Glutamatergic neuron (in vitro differentiated cells): ENCODE data around the gene LRP1B. TPM values are rescaled to one million over a fixed set of nuclear protein-coding genes. Genes with fewer than 3 reads are reported as not detected.

ENCODE experiments used
- DNase-seq: peaks from one replicate; pipeline ENCODE4 v3.0.0; 2022
- H3K27ac Mint-ChIP-seq: one replicate; pipeline ENCODE4 v1.8.0; 2020; ENCODE audit warnings: mild to moderate bottlenecking, mixed read lengths, inconsistent platforms; ENCODE audit not compliant: unreplicated experiment
- H3K27me3 Mint-ChIP-seq: one replicate; pipeline ENCODE4 v1.8.0; 2020; ENCODE audit warnings: mild to moderate bottlenecking, moderate library complexity, mixed read lengths, inconsistent platforms; ENCODE audit not compliant: unreplicated experiment
- H3K36me3 Mint-ChIP-seq: one replicate; pipeline ENCODE4 v1.8.0; 2020; ENCODE audit warnings: mild to moderate bottlenecking, mixed read lengths, inconsistent platforms; ENCODE audit not compliant: unreplicated experiment
- H3K4me1 Mint-ChIP-seq: one replicate; pipeline ENCODE4 v1.8.0; 2020; ENCODE audit warnings: mild to moderate bottlenecking, low read depth, mixed read lengths, inconsistent platforms; ENCODE audit not compliant: unreplicated experiment
- H3K4me3 Mint-ChIP-seq: one replicate; pipeline ENCODE4 v1.8.0; 2020; ENCODE audit warnings: mild to moderate bottlenecking, mixed read lengths, inconsistent platforms; ENCODE audit not compliant: unreplicated experiment
- H3K9me3 Mint-ChIP-seq: one replicate; pipeline ENCODE4 v1.8.0; 2020; ENCODE audit warnings: mild to moderate bottlenecking, moderate library complexity, mixed read lengths, inconsistent platforms; ENCODE audit not compliant: unreplicated experiment
- CTCF ChIP-seq: fragments of 200-600 bp; sonication (generic); IDR thresholded peaks from one replicate; pipeline ENCODE4 v1.5.0; 2021; ENCODE audit not compliant: partially characterized antibody, unreplicated experiment
- total RNA-seq: library from RNA; stranded (reverse); fragmentation: NEBNext Ultra II Directional; extraction: Animal tissue kit (Norgen Biotek cat#: 25700); gene quantifications from one replicate; pipeline ENCODE4 v1.2.1, GENCODE V29; 2021; ENCODE audit not compliant: unreplicated experiment

LRP1B gene
- total RNA-seq, 1 donor from 2014 or later, result 28.7 TPM

- no peak for DNase-seq
- peaks cover 5% of the 10 kb centered on the region for H3K4me1 Mint-ChIP-seq
- no peaks in the 10 kb centered on the region for H3K36me3 Mint-ChIP-seq
- H3K4me3 Mint-ChIP-seq, result no peak overlapping the region
- H3K27me3 Mint-ChIP-seq, result peaks cover 1% of the 10 kb centered on the region
- H3K9me3 Mint-ChIP-seq, result no peaks in the 10 kb centered on the region
- no peak for TF ChIP-seq CTCF
- H3K27ac Mint-ChIP-seq, result no peak overlapping the region
Observed at GRCh38 chr2:141994066-141994465, 136.8 kb downstream of the LRP1B start.

DNA sequence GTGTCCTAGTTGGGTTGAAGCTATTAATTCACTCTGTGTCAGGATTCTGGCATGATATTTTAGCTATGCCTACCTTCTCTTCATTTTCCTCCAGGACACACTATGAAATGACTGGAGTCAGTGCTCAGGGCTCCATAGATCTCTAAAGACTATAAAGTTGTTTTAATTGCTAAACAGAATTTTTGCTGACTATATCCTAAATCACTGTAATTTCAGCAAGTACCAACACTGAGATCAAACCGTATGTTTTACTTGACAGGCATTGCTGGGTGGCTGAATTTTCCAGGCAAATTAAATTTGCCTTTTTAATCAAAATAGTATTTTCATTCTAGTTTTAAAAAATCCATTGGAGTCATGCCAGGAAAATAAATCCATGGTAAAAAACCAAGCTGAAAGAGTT, 138.1 kb downstream of the LRP1B start:
- Mint-ChIP-seq H3K27ac (no peak overlapping the region), H3K4me1 (peaks cover 10% of the 10 kb centered on the region), H3K36me3 (no peaks in the 10 kb centered on the region), H3K9me3 (no peaks in the 10 kb centered on the region), H3K27me3 (peaks cover 1% of the 10 kb centered on the region), H3K4me3 (no peak overlapping the region)
- no peak for TF ChIP-seq CTCF
- DNase-seq, result no peak

DNA sequence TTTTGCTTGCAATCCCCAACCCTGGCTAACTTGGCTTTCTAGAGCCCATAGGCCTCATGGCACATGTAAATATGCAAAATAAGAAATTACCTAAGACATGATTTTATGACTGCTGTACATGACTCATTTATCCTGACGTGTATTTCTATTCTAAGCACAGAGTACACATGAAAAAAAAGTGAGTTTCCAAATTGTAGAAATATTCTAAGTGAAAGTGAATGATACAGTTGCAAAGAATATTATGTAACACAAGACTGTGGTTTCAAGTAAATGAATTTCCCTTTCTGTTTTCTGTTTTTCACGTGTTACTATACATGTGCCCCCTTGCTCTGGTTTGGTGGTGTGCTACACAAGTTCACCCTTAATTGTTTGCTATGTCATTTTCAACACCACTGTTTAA, 162.4 kb downstream of the LRP1B start:
- Mint-ChIP-seq H3K36me3 (no peaks in the 10 kb centered on the region), H3K4me3 (no peak overlapping the region), H3K4me1 (peaks cover 6% of the 10 kb centered on the region), H3K27ac (no peak overlapping the region), H3K27me3 (peaks cover 4% of the 10 kb centered on the region), H3K9me3 (no peaks in the 10 kb centered on the region)
- no peak for TF ChIP-seq CTCF
- no peak for DNase-seq

GRCh38 chr2:141967980-141968379, 162.8 kb downstream of the LRP1B start:
- H3K27ac Mint-ChIP-seq, result no peak overlapping the region
- TF ChIP-seq CTCF, result no peak
- no peaks in the 10 kb centered on the region for H3K36me3 Mint-ChIP-seq
- no peak overlapping the region for H3K4me3 Mint-ChIP-seq
- H3K4me1 Mint-ChIP-seq, result peaks cover 6% of the 10 kb centered on the region
- H3K9me3 Mint-ChIP-seq, result no peaks in the 10 kb centered on the region
- peaks cover 4% of the 10 kb centered on the region for H3K27me3 Mint-ChIP-seq
- no peak for DNase-seq

GRCh38 chr2:141967503-141967902, 163.3 kb downstream of the LRP1B start:
- Mint-ChIP-seq H3K9me3 (no peaks in the 10 kb centered on the region), H3K36me3 (no peaks in the 10 kb centered on the region), H3K27me3 (peaks cover 4% of the 10 kb centered on the region), H3K4me3 (no peak overlapping the region), H3K27ac (no peak overlapping the region), H3K4me1 (peaks cover 6% of the 10 kb centered on the region)
- no peak for TF ChIP-seq CTCF
- no peak for DNase-seq
